ENCODE data around the gene CERS6. TPM values are rescaled to one million over a fixed set of nuclear protein-coding genes. Genes with fewer than 3 reads are reported as not detected.

Gene CERS6
- total and polyA plus RNA-seq, 10 of the 15 experiments (the other 5 are each of a cell fraction or from before 2014, with no cell fraction given): 1.3 to 20.4 (median 14.1) TPM

DNA sequence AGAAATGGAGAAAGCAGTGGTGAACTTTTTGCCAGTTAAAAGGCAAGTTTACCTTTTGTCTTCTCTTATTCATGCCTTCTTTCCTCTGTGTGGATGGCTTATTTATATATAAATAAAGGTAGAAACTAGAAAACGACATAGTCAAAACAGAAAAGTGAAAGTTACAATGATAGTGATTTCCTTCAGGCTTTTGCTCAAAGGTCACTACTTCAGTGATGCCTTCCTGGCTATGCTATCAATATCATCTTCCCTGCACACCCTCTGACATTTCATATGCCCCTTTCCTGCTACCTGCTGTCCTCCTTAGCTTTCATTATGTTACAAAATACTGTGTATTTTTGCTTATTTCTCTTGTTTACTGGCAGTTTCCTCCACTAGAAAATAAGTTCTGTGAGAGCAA is 214.4 kb downstream of the CERS6 start:
- CTCF ChIA-PET: no interaction called here
- Histone ChIP-seq H3K4me3 (no peak overlapping the region), H3K4me2 (ENCODE audit: control insufficient read depth, insufficient read depth) (peak overlapping the region; percentile 45; the same call in 1 of the 2 replicates), H3K9ac (ENCODE audit: control insufficient read depth, insufficient read depth, low read length) (no peak overlapping the region), H3K4me1 (ENCODE audit: control insufficient read depth, insufficient read depth, low read length) (no peaks in the 10 kb centered on the region), H2AFZ (ENCODE audit: control insufficient read depth, low read depth, low read length) (no peak overlapping the region), H3K27ac (ENCODE audit: control insufficient read depth, insufficient read depth) (no peak overlapping the region), H3K9me3 (replicated peaks; ENCODE audit: control insufficient read depth, insufficient read depth, low read length) (no peaks in the 10 kb centered on the region; the same call in 2 of the 3 replicates), H3K27me3 (replicated peaks in 1 of 2; ENCODE audit: control insufficient read depth in 2 of 2, insufficient read depth in 2 of 2, low read length in 1 of 2) (no peaks in the 10 kb centered on the region), H4K20me1 (ENCODE audit: control insufficient read depth, insufficient read depth) (no peaks in the 10 kb centered on the region), H3K79me2 (ENCODE audit: control insufficient read depth, insufficient read depth, low read length) (no peaks in the 10 kb centered on the region), H3K36me3 (ENCODE audit: control insufficient read depth in 2 of 2, insufficient read depth in 2 of 2, low read length in 1 of 2) (no peaks in the 10 kb centered on the region; a peak in 1 of 4 replicates)
- RAD21 ChIA-PET (ENCODE audit: unreplicated experiment): no interaction called here
- no TSS peak for BruUV-seq (replicated peaks)
- SMC1A ChIA-PET (ENCODE audit: uncharacterized antibody, unreplicated experiment): interaction anchor here (0.6 kb wide), 1 partner anchor 239 kb away, joined by 4 read pairs; no protein-coding TSS in a partner anchor
- POLR2A ChIA-PET: no interaction called here
- peak; percentile 42; the same call in 2 of the 3 replicates for ATAC-seq
- DNase-seq (ENCODE audit: low read depth, low spot score): no peak
- FAIRE-seq: no peak
- WGBS (ENCODE audit: insufficient coverage, insufficient replicate concordance, low lambda C conversion rate, missing lambda C conversion rate): 0% methylated on average over 1 of the region's 1 CpG
- in situ Hi-C loops (cut with MboI): no loop called here
- TF ChIP-seq IKZF1 (conservative IDR thresholded peaks at IDR 0.05) (no peak), ZZZ3 (IDR thresholded peaks at IDR 0.05; ENCODE audit: control insufficient read depth, insufficient read length, low read depth) (no peak), ETV6 (conservative IDR thresholded peaks at IDR 0.05 in 1 of 2, IDR thresholded peaks at IDR 0.05 in 1 of 2; ENCODE audit: borderline replicate concordance in 1 of 2, low read depth in 1 of 2) (no peak), CBX5 (IDR thresholded peaks at IDR 0.05; ENCODE audit: low read depth) (no peak), ZNF274 (IDR thresholded peaks at IDR 0.05; ENCODE audit: insufficient read depth, insufficient read length) (no peak), CHD2 (IDR thresholded peaks at IDR 0.05; ENCODE audit: borderline replicate concordance, low read depth, low read length) (no peak)
- intact Hi-C loops (cut with micrococcal nuclease; ENCODE audit: unreplicated experiment): no loop called here

DNA sequence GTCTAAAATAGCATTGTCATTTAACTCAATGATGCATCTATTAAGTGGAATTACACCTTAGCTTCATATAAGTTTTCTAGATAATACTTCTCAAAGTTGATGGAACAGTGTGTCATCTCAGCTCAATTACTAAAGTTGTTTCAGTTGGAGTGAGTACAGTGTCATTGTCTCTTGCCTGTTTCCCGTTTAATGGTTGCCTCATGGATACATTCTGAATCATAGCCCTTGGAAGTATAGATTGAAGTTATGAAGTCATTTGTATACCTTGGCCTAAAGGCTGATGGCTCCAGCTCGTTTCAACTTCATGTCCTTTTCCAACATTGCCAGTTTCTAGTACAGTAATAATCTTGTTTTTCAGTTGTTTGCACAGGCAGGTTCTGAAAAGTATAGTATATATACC is 215.9 kb downstream of the CERS6 start:
- Histone ChIP-seq H3K4me2 (ENCODE audit: control insufficient read depth, insufficient read depth) (no peak overlapping the region), H3K4me3 (no peak overlapping the region), H3K27me3 (replicated peaks in 1 of 2; ENCODE audit: control insufficient read depth in 2 of 2, insufficient read depth in 2 of 2, low read length in 1 of 2) (no peaks in the 10 kb centered on the region), H4K20me1 (ENCODE audit: control insufficient read depth, insufficient read depth) (no peaks in the 10 kb centered on the region), H3K9ac (ENCODE audit: control insufficient read depth, insufficient read depth, low read length) (no peak overlapping the region), H3K79me2 (ENCODE audit: control insufficient read depth, insufficient read depth, low read length) (no peaks in the 10 kb centered on the region), H3K27ac (ENCODE audit: control insufficient read depth, insufficient read depth) (no peak overlapping the region), H3K9me3 (replicated peaks; ENCODE audit: control insufficient read depth, insufficient read depth, low read length) (no peaks in the 10 kb centered on the region; the same call in 2 of the 3 replicates), H3K36me3 (ENCODE audit: control insufficient read depth in 2 of 2, insufficient read depth in 2 of 2, low read length in 1 of 2) (no peaks in the 10 kb centered on the region; a peak in 1 of 4 replicates), H3K4me1 (ENCODE audit: control insufficient read depth, insufficient read depth, low read length) (no peaks in the 10 kb centered on the region), H2AFZ (ENCODE audit: control insufficient read depth, low read depth, low read length) (no peak overlapping the region)
- SMC1A ChIA-PET (ENCODE audit: uncharacterized antibody, unreplicated experiment): interaction anchor here (0.6 to 1.3 kb wide), 5 partner anchors 12 to 325 kb away, joined by 3 to 4 read pairs (median 3); no protein-coding TSS in a partner anchor
- RAD21 ChIA-PET (ENCODE audit: unreplicated experiment): interaction anchor here (0.8 to 1.1 kb wide), 2 partner anchors 26 to 325 kb away, joined by 3 read pairs; no protein-coding TSS in a partner anchor
- POLR2A ChIA-PET: no interaction called here
- BruUV-seq (replicated peaks): no TSS peak
- CTCF ChIA-PET: interaction anchor here (1.3 kb wide), 1 partner anchor 249 kb away, joined by 3 read pairs; no protein-coding TSS in a partner anchor
- FAIRE-seq: no peak
- no peak for DNase-seq (ENCODE audit: low read depth, low spot score)
- intact Hi-C loops (cut with micrococcal nuclease; ENCODE audit: unreplicated experiment) (no loop called here), in situ Hi-C loops (cut with MboI) (no loop called here)
- no peak for ATAC-seq
- WGBS (ENCODE audit: insufficient coverage, insufficient replicate concordance, low lambda C conversion rate, missing lambda C conversion rate): 50% methylated on average over 2 of the region's 2 CpGs
- TF ChIP-seq ZNF217 (IDR thresholded peaks at IDR 0.05) (no peak), POLR2AphosphoS5 (IDR thresholded peaks at IDR 0.05; ENCODE audit: low read length) (no peak), ZBED1 (IDR thresholded peaks at IDR 0.05; ENCODE audit: borderline replicate concordance) (no peak), FOS (IDR thresholded peaks at IDR 0.05; ENCODE audit: borderline replicate concordance, extremely low read depth, insufficient read length) (no peak), RAD51 (IDR thresholded peaks at IDR 0.05) (no peak), ZNF274 (IDR thresholded peaks at IDR 0.05; ENCODE audit: insufficient read depth, insufficient read length) (no peak), NBN (IDR thresholded peaks at IDR 0.05) (no peak), EZH2 (IDR thresholded peaks at IDR 0.05; ENCODE audit: borderline replicate concordance, control insufficient read depth, low read depth, low read length) (no peak)
- TF ChIP-seq, protein P1, sequence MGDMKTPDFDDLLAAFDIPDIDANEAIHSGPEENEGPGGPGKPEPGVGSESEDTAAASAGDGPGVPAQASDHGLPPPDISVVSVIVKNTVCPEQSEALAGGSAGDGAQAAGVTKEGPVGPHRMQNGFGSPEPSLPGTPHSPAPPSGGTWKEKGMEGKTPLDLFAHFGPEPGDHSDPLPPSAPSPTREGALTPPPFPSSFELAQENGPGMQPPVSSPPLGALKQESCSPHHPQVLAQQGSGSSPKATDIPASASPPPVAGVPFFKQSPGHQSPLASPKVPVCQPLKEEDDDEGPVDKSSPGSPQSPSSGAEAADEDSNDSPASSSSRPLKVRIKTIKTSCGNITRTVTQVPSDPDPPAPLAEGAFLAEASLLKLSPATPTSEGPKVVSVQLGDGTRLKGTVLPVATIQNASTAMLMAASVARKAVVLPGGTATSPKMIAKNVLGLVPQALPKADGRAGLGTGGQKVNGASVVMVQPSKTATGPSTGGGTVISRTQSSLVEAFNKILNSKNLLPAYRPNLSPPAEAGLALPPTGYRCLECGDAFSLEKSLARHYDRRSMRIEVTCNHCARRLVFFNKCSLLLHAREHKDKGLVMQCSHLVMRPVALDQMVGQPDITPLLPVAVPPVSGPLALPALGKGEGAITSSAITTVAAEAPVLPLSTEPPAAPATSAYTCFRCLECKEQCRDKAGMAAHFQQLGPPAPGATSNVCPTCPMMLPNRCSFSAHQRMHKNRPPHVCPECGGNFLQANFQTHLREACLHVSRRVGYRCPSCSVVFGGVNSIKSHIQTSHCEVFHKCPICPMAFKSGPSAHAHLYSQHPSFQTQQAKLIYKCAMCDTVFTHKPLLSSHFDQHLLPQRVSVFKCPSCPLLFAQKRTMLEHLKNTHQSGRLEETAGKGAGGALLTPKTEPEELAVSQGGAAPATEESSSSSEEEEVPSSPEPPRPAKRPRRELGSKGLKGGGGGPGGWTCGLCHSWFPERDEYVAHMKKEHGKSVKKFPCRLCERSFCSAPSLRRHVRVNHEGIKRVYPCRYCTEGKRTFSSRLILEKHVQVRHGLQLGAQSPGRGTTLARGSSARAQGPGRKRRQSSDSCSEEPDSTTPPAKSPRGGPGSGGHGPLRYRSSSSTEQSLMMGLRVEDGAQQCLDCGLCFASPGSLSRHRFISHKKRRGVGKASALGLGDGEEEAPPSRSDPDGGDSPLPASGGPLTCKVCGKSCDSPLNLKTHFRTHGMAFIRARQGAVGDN (IDR thresholded peaks at IDR 0.05): no peak

All from GM12878 (cell line).